ENCODE data around the gene STK32A. TPM values are rescaled to one million over a fixed set of nuclear protein-coding genes. Genes with fewer than 3 reads are reported as not detected.

Gene STK32A
- 10 to 100 TPM; 12.1 to 36.3 TPM for total RNA-seq
- polyA plus RNA-seq (ENCODE audit: insufficient read length in 2 of 2), result 10 to 100 TPM; 17.9 to 19.6 TPM
- long read RNA-seq, donor 1, full-length matches to known transcripts, result 4 of 4 reads
- long read RNA-seq, donor 1, partial matches to known transcripts, result 0 of 4 reads
- long read RNA-seq, donor 1, other reads (novel, unspliced or antisense), result 0 of 4 reads
- long read RNA-seq, donor 2, full-length matches to known transcripts, result 4 of 4 reads
- long read RNA-seq, donor 2, partial matches to known transcripts, result 0 of 4 reads
- long read RNA-seq, donor 2, other reads (novel, unspliced or antisense), result 0 of 4 reads
- long read RNA-seq, donor 3, full-length matches to known transcripts, result 2 of 2 reads
- long read RNA-seq, donor 3, partial matches to known transcripts, result 0 of 2 reads
- long read RNA-seq, donor 3, other reads (novel, unspliced or antisense), result 0 of 2 reads
- long read RNA-seq, donor 4, full-length matches to known transcripts, result 1 of 1 reads
- long read RNA-seq, donor 4, partial matches to known transcripts, result 0 of 1 reads
- long read RNA-seq, donor 4, other reads (novel, unspliced or antisense), result 0 of 1 reads

- Histone ChIP-seq H3K27ac (ENCODE audit: low read depth, low read length) (peak within 1 kb of the TSS; percentile 57), H3K27me3 (ENCODE audit: control insufficient read depth, insufficient read depth, low read length) (peaks cover 2% of the 10 kb centered on the region), H3K36me3 (ENCODE audit: control insufficient read depth, insufficient read depth, low read length) (no peaks in the 10 kb centered on the region), H3K9me3 (ENCODE audit: control insufficient read depth, insufficient read depth, low read length) (peaks cover 4% of the 10 kb centered on the region), H3K4me3 (ENCODE audit: low read depth, low read length) (peak within 1 kb of the TSS; percentile 70), H3K4me1 (ENCODE audit: control insufficient read depth, insufficient read depth, low read length) (no peaks in the 10 kb centered on the region)
- 0% methylated on average over 22 of the region's 28 CpGs for WGBS (ENCODE audit: insufficient coverage)
- peak in 5 of 6 donors; percentile 26 to 88 (median 38) for DNase-seq (ENCODE audit: low read depth in 4 of 6, low spot score in 6 of 6)
Observed at GRCh38 chr5:147234825-147235635, at the start of gene STK32A. STK32A (plus strand) TSS chr5:147235026; CDS start chr5:147239635, 4,609 bp downstream.

GRCh38 chr5:147187099-147187540 lies 47.7 kb upstream of the STK32A start:
- Histone ChIP-seq H3K27me3 (ENCODE audit: control insufficient read depth, insufficient read depth, low read length) (no peaks in the 10 kb centered on the region), H3K36me3 (ENCODE audit: control insufficient read depth, insufficient read depth, low read length) (no peaks in the 10 kb centered on the region), H3K4me1 (ENCODE audit: control insufficient read depth, insufficient read depth, low read length) (no peaks in the 10 kb centered on the region), H3K9me3 (ENCODE audit: control insufficient read depth, insufficient read depth, low read length) (no peaks in the 10 kb centered on the region), H3K4me3 (ENCODE audit: low read depth, low read length) (no peak overlapping the region), H3K27ac (ENCODE audit: low read depth, low read length) (no peak overlapping the region)
- 80% methylated on average over 1 of the region's 1 CpG for WGBS (ENCODE audit: insufficient coverage)
- no peak for DNase-seq (ENCODE audit: low read depth in 4 of 6, low spot score in 6 of 6)

- H3K27ac ChIP-seq (ENCODE audit: low read depth, low read length), result no peak overlapping the region
Observed at GRCh38 chr5:147188200-147189108, 46.4 kb upstream of the STK32A start.

GRCh38 chr5:147189109-147189424 lies 45.8 kb upstream of the STK32A start:
- Histone ChIP-seq H3K4me1 (ENCODE audit: control insufficient read depth, insufficient read depth, low read length) (no peaks in the 10 kb centered on the region), H3K9me3 (ENCODE audit: control insufficient read depth, insufficient read depth, low read length) (no peaks in the 10 kb centered on the region), H3K36me3 (ENCODE audit: control insufficient read depth, insufficient read depth, low read length) (no peaks in the 10 kb centered on the region), H3K27me3 (ENCODE audit: control insufficient read depth, insufficient read depth, low read length) (no peaks in the 10 kb centered on the region), H3K27ac (ENCODE audit: low read depth, low read length) (no peak overlapping the region), H3K4me3 (ENCODE audit: low read depth, low read length) (no peak overlapping the region)
- DNase-seq (ENCODE audit: low read depth in 4 of 6, low spot score in 6 of 6), result no peak
- no CpG with 5 or more reads among the region's 2 CpGs for WGBS (ENCODE audit: insufficient coverage)

More at GRCh38 chr5:147188200-147189108, 46.4 kb upstream of the STK32A start:
- no peaks in the 10 kb centered on the region for H3K4me1 ChIP-seq (ENCODE audit: control insufficient read depth, insufficient read depth, low read length)
- H3K9me3 ChIP-seq (ENCODE audit: control insufficient read depth, insufficient read depth, low read length), result no peaks in the 10 kb centered on the region
- no peaks in the 10 kb centered on the region for H3K27me3 ChIP-seq (ENCODE audit: control insufficient read depth, insufficient read depth, low read length)
- no peak overlapping the region for H3K4me3 ChIP-seq (ENCODE audit: low read depth, low read length)
- WGBS (ENCODE audit: insufficient coverage), result 75% methylated on average over 4 of the region's 20 CpGs
- H3K36me3 ChIP-seq (ENCODE audit: control insufficient read depth, insufficient read depth, low read length), result no peaks in the 10 kb centered on the region
- DNase-seq (ENCODE audit: low read depth in 4 of 6, low spot score in 6 of 6), result peak; percentile 56 to 97 (median 78)

GRCh38 chr5:147190331-147190730 lies 44.5 kb upstream of the STK32A start:
- H3K27ac ChIP-seq (ENCODE audit: low read depth, low read length), result peak overlapping the region; percentile 22
- H3K27me3 ChIP-seq (ENCODE audit: control insufficient read depth, insufficient read depth, low read length), result no peaks in the 10 kb centered on the region
- H3K4me1 ChIP-seq (ENCODE audit: control insufficient read depth, insufficient read depth, low read length), result no peaks in the 10 kb centered on the region
- WGBS (ENCODE audit: insufficient coverage), result 29% methylated on average over 1 of the region's 1 CpG
- no peak for DNase-seq (ENCODE audit: low read depth in 4 of 6, low spot score in 6 of 6)
- no peaks in the 10 kb centered on the region for H3K36me3 ChIP-seq (ENCODE audit: control insufficient read depth, insufficient read depth, low read length)
- H3K4me3 ChIP-seq (ENCODE audit: low read depth, low read length), result no peak overlapping the region
- H3K9me3 ChIP-seq (ENCODE audit: control insufficient read depth, insufficient read depth, low read length), result no peaks in the 10 kb centered on the region

GRCh38 chr5:147193123-147193522 lies 41.7 kb upstream of the STK32A start:
- no peaks in the 10 kb centered on the region for H3K36me3 ChIP-seq (ENCODE audit: control insufficient read depth, insufficient read depth, low read length)
- 91% methylated on average over 1 of the region's 1 CpG for WGBS (ENCODE audit: insufficient coverage)
- no peak for DNase-seq (ENCODE audit: low read depth in 4 of 6, low spot score in 6 of 6)

GRCh38 chr5:147200004-147200403 lies 34.8 kb upstream of the STK32A start:
- no peaks in the 10 kb centered on the region for H3K36me3 ChIP-seq (ENCODE audit: control insufficient read depth, insufficient read depth, low read length)
- no peak for DNase-seq (ENCODE audit: low read depth in 4 of 6, low spot score in 6 of 6)
- no peak overlapping the region for H3K27ac ChIP-seq (ENCODE audit: low read depth, low read length)
- H3K9me3 ChIP-seq (ENCODE audit: control insufficient read depth, insufficient read depth, low read length), result peaks cover 2% of the 10 kb centered on the region
- no CpG with 5 or more reads among the region's 5 CpGs for WGBS (ENCODE audit: insufficient coverage)
- no peak overlapping the region for H3K4me3 ChIP-seq (ENCODE audit: low read depth, low read length)
- no peaks in the 10 kb centered on the region for H3K4me1 ChIP-seq (ENCODE audit: control insufficient read depth, insufficient read depth, low read length)
- H3K27me3 ChIP-seq (ENCODE audit: control insufficient read depth, insufficient read depth, low read length), result no peaks in the 10 kb centered on the region

More at GRCh38 chr5:147193123-147193522, 41.7 kb upstream of the STK32A start:
- no peaks in the 10 kb centered on the region for H3K27me3 ChIP-seq (ENCODE audit: control insufficient read depth, insufficient read depth, low read length)
- no peak overlapping the region for H3K4me3 ChIP-seq (ENCODE audit: low read depth, low read length)
- no peak overlapping the region for H3K27ac ChIP-seq (ENCODE audit: low read depth, low read length)
- no peaks in the 10 kb centered on the region for H3K4me1 ChIP-seq (ENCODE audit: control insufficient read depth, insufficient read depth, low read length)
- no peaks in the 10 kb centered on the region for H3K9me3 ChIP-seq (ENCODE audit: control insufficient read depth, insufficient read depth, low read length)

- DNase-seq (ENCODE audit: low read depth in 4 of 6, low spot score in 6 of 6), result no peak
- Histone ChIP-seq H3K4me3 (ENCODE audit: low read depth, low read length) (no peak overlapping the region), H3K9me3 (ENCODE audit: control insufficient read depth, insufficient read depth, low read length) (peaks cover 2% of the 10 kb centered on the region), H3K27ac (ENCODE audit: low read depth, low read length) (no peak overlapping the region), H3K27me3 (ENCODE audit: control insufficient read depth, insufficient read depth, low read length) (no peaks in the 10 kb centered on the region), H3K36me3 (ENCODE audit: control insufficient read depth, insufficient read depth, low read length) (no peaks in the 10 kb centered on the region), H3K4me1 (ENCODE audit: control insufficient read depth, insufficient read depth, low read length) (no peaks in the 10 kb centered on the region)
- WGBS (ENCODE audit: insufficient coverage), result no CpG with 5 or more reads among the region's 4 CpGs
Observed at GRCh38 chr5:147203213-147203612, 31.6 kb upstream of the STK32A start.

GRCh38 chr5:147204576-147204975 lies 30.2 kb upstream of the STK32A start:
- Histone ChIP-seq H3K36me3 (ENCODE audit: control insufficient read depth, insufficient read depth, low read length) (no peaks in the 10 kb centered on the region), H3K27ac (ENCODE audit: low read depth, low read length) (no peak overlapping the region), H3K4me3 (ENCODE audit: low read depth, low read length) (no peak overlapping the region), H3K9me3 (ENCODE audit: control insufficient read depth, insufficient read depth, low read length) (peaks cover 2% of the 10 kb centered on the region), H3K4me1 (ENCODE audit: control insufficient read depth, insufficient read depth, low read length) (no peaks in the 10 kb centered on the region), H3K27me3 (ENCODE audit: control insufficient read depth, insufficient read depth, low read length) (no peaks in the 10 kb centered on the region)
- WGBS (ENCODE audit: insufficient coverage), result 88% methylated on average over 2 of the region's 2 CpGs
- DNase-seq (ENCODE audit: low read depth in 4 of 6, low spot score in 6 of 6), result no peak
